ENCODE data around the gene MCC. TPM values are rescaled to one million over a fixed set of nuclear protein-coding genes. Genes with fewer than 3 reads are reported as not detected.

MCC gene
- total and polyA plus RNA-seq, 2 of the 4 experiments (the other 2 are of a cell fraction), result 5.0 to 20.6 TPM

DNA sequence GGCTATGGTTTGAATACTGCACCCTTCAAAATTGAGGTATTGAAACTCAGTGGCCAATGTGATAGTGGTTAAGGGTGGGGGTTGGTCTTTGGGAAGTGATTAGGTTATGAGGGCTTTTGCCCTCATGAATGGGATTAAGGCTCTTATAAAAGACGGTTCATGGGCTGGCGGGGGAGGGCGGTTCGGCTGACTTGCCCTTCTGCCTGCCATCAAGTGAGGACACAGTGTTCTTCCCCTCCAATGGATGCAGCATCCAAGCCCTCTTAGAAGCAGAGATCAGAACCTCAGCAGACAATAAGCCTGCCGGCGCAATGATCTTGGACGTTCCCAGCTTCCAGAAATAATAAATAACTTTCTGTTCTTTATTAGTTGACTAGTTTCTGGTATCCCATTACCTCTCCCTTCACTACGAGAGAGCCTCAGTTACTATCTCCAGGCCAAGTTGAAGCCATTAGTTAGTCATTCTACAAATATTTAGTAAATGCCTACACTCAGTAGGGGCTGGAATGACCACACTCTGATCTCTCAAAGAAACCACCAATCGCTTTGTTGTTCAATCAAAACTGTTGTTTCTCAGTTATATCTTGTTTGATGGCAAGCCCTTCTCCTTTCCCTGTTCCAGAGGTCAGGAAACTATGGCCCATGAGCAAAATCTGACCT is 272.7 kb downstream of the MCC start:
- DNase-seq, result peak; percentile 74
- 100% methylated on average over 1 of the region's 9 CpGs; no CpG with 5 or more reads in 1 of the 2 experiments for WGBS, 2 experiments (ENCODE audit: extremely low coverage in 2 of 2, insufficient read length in 1 of 2)
- TF ChIP-seq, protein P1, sequence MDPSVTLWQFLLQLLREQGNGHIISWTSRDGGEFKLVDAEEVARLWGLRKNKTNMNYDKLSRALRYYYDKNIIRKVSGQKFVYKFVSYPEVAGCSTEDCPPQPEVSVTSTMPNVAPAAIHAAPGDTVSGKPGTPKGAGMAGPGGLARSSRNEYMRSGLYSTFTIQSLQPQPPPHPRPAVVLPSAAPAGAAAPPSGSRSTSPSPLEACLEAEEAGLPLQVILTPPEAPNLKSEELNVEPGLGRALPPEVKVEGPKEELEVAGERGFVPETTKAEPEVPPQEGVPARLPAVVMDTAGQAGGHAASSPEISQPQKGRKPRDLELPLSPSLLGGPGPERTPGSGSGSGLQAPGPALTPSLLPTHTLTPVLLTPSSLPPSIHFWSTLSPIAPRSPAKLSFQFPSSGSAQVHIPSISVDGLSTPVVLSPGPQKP (IDR thresholded peaks at IDR 0.05; ENCODE audit: borderline replicate concordance, low read depth, low read length), result no peak
- TF ChIP-seq MXI1 (IDR thresholded peaks at IDR 0.05; ENCODE audit: borderline replicate concordance, low read depth, low read length) (no peak), RAD21 (IDR thresholded peaks at IDR 0.05; ENCODE audit: low read length) (no peak), CEBPB (IDR thresholded peaks at IDR 0.05; ENCODE audit: low read depth, low read length) (no peak), RFX5 (IDR thresholded peaks at IDR 0.05; ENCODE audit: low read depth, low read length) (no peak), MAZ (IDR thresholded peaks at IDR 0.05; ENCODE audit: borderline replicate concordance, low read depth, low read length) (no peak), POLR2A (IDR thresholded peaks at IDR 0.05; ENCODE audit: low read depth, low read length) (no peak), RCOR1 (IDR thresholded peaks at IDR 0.05; ENCODE audit: insufficient replicate concordance, low read length) (no peak), BHLHE40 (IDR thresholded peaks at IDR 0.05; ENCODE audit: low read depth, low read length) (no peak), MAFK (IDR thresholded peaks at IDR 0.05; ENCODE audit: low read depth, low read length) (no peak), CHD1 (IDR thresholded peaks at IDR 0.05; ENCODE audit: low read depth, low read length) (no peak), NFE2L2 (IDR thresholded peaks at IDR 0.05; ENCODE audit: low read depth, low read length) (no peak), FOS (IDR thresholded peaks at IDR 0.05; ENCODE audit: low read depth, low read length) (no peak), SMC3 (IDR thresholded peaks at IDR 0.05; ENCODE audit: low read depth, low read length) (no peak)
- TF ChIP-seq, protein P2, sequence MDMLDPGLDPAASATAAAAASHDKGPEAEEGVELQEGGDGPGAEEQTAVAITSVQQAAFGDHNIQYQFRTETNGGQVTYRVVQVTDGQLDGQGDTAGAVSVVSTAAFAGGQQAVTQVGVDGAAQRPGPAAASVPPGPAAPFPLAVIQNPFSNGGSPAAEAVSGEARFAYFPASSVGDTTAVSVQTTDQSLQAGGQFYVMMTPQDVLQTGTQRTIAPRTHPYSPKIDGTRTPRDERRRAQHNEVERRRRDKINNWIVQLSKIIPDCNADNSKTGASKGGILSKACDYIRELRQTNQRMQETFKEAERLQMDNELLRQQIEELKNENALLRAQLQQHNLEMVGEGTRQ (IDR thresholded peaks at IDR 0.05; ENCODE audit: low read depth, low read length), result no peak

More for the DNA sequence above, 272.7 kb downstream of the MCC start:
- Histone ChIP-seq H3K9me3 (ENCODE audit: control insufficient read depth, insufficient read depth, low read length) (no peaks in the 10 kb centered on the region), H2AFZ (replicated peaks; ENCODE audit: low read length, poor library complexity) (no peak overlapping the region), H3K4me1 (ENCODE audit: control insufficient read depth, insufficient read depth, low read length) (peaks cover 21% of the 10 kb centered on the region), H3K56ac (ENCODE audit: extremely low read depth, insufficient read depth, low read length) (no peak overlapping the region), H4K5ac (ENCODE audit: low read depth, low read length) (no peak overlapping the region), H4K91ac (ENCODE audit: insufficient read depth, low read depth, low read length) (peak overlapping the region; percentile 3), H3K14ac (replicated peaks; ENCODE audit: low read depth, low read length) (peak overlapping the region; percentile 19; the same call in 1 of the 2 replicates), H2BK120ac (ENCODE audit: low read depth, low read length) (peak overlapping the region; percentile 38; the same call in 1 of the 2 replicates), H3K18ac (ENCODE audit: low read depth, low read length) (peak overlapping the region; percentile 76; the same call in 1 of the 2 replicates), H3K9me1 (ENCODE audit: insufficient read depth, low read length) (peaks cover 9% of the 10 kb centered on the region), H3K23ac (ENCODE audit: low read depth, low read length) (no peak overlapping the region), H3K27ac (ENCODE audit: insufficient read depth, low read length) (no peak overlapping the region), H4K20me1 (ENCODE audit: insufficient read depth, low read length) (peaks cover 29% of the 10 kb centered on the region), H3K4me3 (ENCODE audit: insufficient read depth, low read depth, low read length) (no peak overlapping the region), H2AK5ac (ENCODE audit: low read depth, low read length) (no peak overlapping the region), H3K9ac (ENCODE audit: low read depth, low read length) (no peak overlapping the region), H3K36me3 (ENCODE audit: control insufficient read depth, insufficient read depth, low read length) (no peaks in the 10 kb centered on the region), H2BK20ac (ENCODE audit: low read depth, low read length) (peak overlapping the region; percentile 26; the same call in 1 of the 2 replicates), H4K8ac (ENCODE audit: low read depth in 2 of 2, low read length in 2 of 2) (no peak overlapping the region), H3K27me3 (ENCODE audit: control insufficient read depth, insufficient read depth, low read length) (no peaks in the 10 kb centered on the region; the same call in 1 of the 2 replicates), H2AK9ac (replicated peaks; ENCODE audit: low read depth, low read length, poor library complexity) (no peak overlapping the region), H3K79me1 (ENCODE audit: low read depth in 1 of 2, low read length in 2 of 2) (peaks cover 38 to 42% of the 10 kb centered on the region in 2 experiments; a peak in 3 of 4 replicates), H3K4ac (ENCODE audit: low read depth, low read length) (peak overlapping the region; percentile 15; the same call in 1 of the 2 replicates), H3K4me2 (ENCODE audit: low read depth, low read length) (no peak overlapping the region; the same call in 1 of the 2 replicates), H2BK5ac (ENCODE audit: low read depth, low read length, poor library complexity, severe bottlenecking) (peak overlapping the region; percentile 46), H2BK15ac (ENCODE audit: low read depth, low read length) (peak overlapping the region; percentile 35; the same call in 1 of the 3 replicates)
- dilution Hi-C loops (cut with HindIII; ENCODE audit: low sequenced_read_pairs, unreplicated experiment), result no loop called here
- CTCF ChIA-PET, result no interaction called here
- POLR2A ChIA-PET (ENCODE audit: unreplicated experiment), result no interaction called here
- in situ Hi-C loops (cut with MboI; ENCODE audit: low sequenced_read_pairs), result no loop called here
- BruUV-seq (replicated peaks), result no TSS peak
- intact Hi-C loops (cut with micrococcal nuclease), result no loop called here
- ATAC-seq (ENCODE audit: low read depth), result peak; percentile 77
